Measurements from ENCODE around the gene COPG2.

- TF ChIP-seq CTCF (IDR thresholded peaks at IDR 0.05; ENCODE audit: poor library complexity, severe bottlenecking) (no peak), EP300 (conservative IDR thresholded peaks at IDR 0.05; ENCODE audit: poor library complexity, severe bottlenecking) (no peak), EZH2 (IDR thresholded peaks at IDR 0.05; ENCODE audit: borderline replicate concordance, insufficient read depth, low read length, poor library complexity, severe bottlenecking) (no peak), SMC3 (conservative IDR thresholded peaks at IDR 0.05; ENCODE audit: poor library complexity) (no peak), REST (IDR thresholded peaks at IDR 0.05; ENCODE audit: borderline replicate concordance) (no peak), TAF1 (IDR thresholded peaks at IDR 0.05; ENCODE audit: low read depth) (no peak), POLR2AphosphoS5 (IDR thresholded peaks at IDR 0.05) (no peak), MXI1 (conservative IDR thresholded peaks at IDR 0.05; ENCODE audit: poor library complexity, severe bottlenecking) (no peak), RAD21 (conservative IDR thresholded peaks at IDR 0.05) (no peak)
Observed at GRCh38 chr7:130486114-130486953, 182.2 kb downstream of the COPG2 start.
